Neural progenitor cell (in vitro differentiated cells): Measurements from ENCODE around the gene CLSTN2.

Source experiments
- CTCF ChIP-seq: fragments of 200-600 bp; sonication (generic); IDR thresholded peaks from 2 replicates; pipeline ENCODE4 v1.5.1; 2017; ENCODE audit warnings: antibody characterized with exemption, mild to moderate bottlenecking
- EZH2 ChIP-seq: fragments of 200-600 bp; sonication (generic); IDR thresholded peaks from 2 replicates; pipeline ENCODE4 v1.6.1; 2017; ENCODE audit warnings: antibody characterized with exemption, mild to moderate bottlenecking, moderate library complexity

GRCh38 chr3:140073278-140074045, 138.5 kb downstream of the CLSTN2 start:
- TF ChIP-seq CTCF (no peak), EZH2 (no peak)
